C1 segment of cervical spinal cord (tissue), 14 donors: ENCODE measurements around the gene PDE11A.
A peak's percentile ranks its signal among the peaks of the same experiment; 100 is the strongest.

ENCODE experiments used
- DNase-seq, 14 donors: peaks; one replicate each; lab custom pipeline; 2025; lab: John Stamatoyannopoulos, UW

The PDE11A gene

DNA sequence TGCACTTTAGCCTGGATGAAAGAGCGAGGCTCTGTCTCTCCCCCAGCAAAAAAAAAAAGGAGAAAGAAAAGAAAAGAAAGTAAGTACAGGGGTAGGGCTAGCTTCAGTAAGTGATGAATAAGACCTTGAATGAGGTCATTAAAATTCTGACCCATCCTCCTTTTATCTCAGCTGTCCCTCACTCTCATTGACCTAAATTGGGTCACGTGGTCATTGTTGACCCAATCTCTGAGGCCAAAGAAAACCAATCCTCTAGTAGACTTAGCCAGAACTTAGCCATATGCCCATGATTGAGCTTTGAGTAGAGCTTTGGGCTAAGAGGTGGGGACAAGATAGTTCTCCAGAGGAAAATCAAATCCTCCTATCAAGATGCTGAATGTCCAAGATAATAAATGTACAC is 149.3 kb downstream of the PDE11A start:
- DNase-seq = no peak

DNA sequence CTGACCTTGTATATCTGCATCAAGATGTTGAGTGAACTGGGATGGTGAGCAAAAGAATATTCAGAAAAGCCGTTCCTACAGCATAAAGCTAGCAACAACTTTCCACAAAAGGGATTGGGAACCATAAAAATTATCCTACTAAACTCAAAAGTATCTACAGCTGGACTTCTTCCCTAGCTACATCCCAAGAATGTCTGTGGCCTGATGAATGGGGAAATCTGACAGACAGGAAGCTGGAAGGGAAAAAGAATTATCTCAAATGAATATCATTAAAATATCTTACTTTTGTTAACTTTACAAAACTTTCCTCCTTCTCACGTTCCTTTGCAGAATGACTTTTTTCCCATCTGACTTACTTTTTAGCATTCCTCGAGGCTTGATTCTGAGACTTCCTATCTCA is 150.9 kb downstream of the PDE11A start:
- no peak for DNase-seq

- DNase-seq = no peak
Measured at GRCh38 chr2:177917169-177917568, 155.4 kb downstream of the PDE11A start.

- DNase-seq = no peak
Measured at GRCh38 chr2:177916342-177916741, 156.2 kb downstream of the PDE11A start.

- peak in 1 of 14 donors; percentile 9 for DNase-seq
Measured at GRCh38 chr2:177914247-177914646, 158.3 kb downstream of the PDE11A start.

DNA sequence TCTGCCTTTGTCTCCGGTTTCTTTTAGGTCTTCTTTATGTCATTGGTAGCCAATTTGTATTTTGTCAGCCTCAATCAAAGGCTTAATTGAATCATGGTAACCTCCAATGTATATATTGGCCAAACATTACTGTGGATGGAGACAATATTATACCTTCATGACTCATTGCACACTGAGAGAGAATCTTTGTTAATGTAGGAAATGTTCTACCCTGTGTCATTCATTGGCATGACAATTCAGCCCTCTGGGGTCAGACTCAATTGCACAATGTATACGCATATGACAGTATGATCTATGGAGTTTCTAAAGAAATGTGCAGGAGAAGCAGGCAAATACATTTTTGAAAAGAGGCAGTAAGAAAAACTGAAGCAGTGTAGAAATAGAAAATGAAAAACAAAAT is 162.6 kb downstream of the PDE11A start:
- no peak for DNase-seq

DNA sequence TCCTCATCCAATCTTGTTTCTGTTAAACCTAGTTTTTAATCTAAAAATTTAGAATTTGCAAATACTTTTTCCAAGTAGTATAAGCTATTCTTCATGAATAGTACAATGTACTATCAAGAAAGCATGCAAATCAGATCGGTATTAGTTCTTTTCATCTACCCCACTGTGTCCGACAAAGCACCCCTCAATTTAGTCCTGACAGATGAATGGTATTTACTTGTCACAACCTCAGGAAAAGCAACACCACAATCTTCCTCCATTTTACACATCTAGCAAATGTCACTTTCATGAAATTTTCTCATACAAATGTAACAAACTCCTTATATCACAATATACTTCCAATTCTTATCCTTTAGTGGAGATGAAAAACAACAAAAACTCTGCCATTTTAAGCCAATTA is 163.8 kb downstream of the PDE11A start:
- no peak for DNase-seq

DNA sequence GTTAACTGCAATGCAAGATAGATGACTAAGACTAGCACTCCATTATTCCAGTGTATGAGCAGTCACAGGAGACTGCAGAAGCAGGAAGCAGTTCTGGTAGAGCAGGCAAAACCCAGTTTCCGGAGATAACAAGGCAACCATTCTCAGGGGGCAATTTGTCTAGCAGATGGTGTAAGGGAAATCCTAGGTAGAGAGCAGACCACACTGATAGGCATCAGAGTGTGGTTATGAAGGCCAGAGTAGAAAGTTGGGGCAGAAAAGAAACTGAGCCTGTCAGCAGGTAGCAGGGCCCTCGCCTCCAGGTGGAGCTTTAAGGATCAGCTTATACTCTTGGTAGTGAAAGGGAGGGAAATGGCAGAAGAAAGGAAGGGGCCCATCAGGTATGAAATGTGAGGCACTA is 164.4 kb downstream of the PDE11A start:
- DNase-seq = no peak

GRCh38 chr2:177906041-177906718 is 166.4 kb downstream of the PDE11A start:
- peak in 9 of 14 donors; percentile 1 to 43 (median 12) for DNase-seq

DNA sequence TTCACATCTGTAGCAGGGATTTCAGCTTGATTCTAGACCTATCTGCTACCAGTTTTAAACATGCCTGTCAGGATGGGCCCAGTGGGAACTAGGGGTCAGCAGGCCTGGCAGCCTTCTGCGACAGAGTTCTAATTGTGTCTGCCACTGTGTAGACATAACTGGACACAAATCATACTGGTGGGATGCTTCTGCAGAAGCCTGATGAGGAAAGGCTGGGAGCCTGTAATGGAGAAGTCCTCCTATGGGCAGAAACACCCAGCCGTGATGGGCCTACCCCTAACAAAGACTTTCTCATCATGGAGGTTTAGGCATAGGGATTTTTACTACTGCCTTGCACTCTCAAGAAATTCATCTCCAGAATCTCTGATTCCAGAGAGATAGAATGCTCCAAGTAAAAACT is 166.9 kb downstream of the PDE11A start:
- no peak for DNase-seq

DNA sequence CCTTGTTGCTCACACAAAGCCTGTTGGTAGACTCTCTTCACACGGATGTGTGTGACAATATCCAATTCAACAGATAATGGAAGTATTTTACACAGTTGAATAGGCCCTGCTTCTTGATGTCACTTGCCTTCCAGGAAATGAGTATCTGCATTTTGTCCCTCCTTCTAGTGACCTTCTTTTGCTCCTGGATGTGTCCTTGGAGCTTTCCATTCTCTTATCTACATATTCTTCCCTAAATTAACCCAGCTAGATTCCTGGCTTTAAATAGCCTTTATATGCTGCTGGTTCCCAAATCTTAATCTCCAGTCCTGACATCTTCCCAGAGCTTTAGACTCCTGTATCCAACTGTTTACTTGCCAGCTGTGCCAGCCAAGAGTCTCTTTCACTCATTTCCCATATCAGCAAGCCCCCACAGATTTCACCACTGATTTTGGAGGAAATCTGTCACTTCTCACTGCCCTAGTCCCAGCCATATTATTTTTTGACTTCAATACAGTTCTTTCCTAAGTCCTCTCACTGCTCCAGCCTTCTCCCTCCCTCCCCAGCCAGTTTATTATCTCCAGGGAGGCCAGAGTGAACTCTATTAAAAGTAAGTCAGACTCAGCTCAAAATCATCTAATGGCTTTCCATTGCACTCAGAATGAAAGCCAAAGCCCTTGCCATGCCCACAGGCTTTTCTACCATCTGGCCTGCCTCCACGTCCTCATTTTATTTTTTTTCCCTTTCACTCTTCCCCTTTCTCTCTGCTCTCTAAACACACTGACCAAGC is 170.0 kb downstream of the PDE11A start:
- DNase-seq = no peak

DNA sequence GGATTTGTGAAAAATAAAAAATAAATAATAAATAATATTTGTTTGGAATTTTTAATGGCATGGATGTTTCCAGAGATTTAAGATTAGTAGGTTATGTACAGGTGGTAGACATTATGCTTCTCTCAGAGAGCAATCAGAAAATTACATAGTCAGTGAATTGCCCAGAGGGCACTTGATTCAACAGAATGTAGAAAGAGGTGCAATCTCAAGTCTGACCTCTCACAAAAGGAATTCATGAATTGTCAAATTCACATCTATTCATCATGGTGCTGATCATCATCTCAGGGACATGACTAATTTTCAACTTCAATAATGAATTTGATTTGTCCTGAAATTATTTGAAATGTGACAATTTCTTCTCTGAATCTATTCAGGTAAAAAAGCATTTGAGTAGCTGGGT is 172.5 kb downstream of the PDE11A start:
- DNase-seq = no peak

DNA sequence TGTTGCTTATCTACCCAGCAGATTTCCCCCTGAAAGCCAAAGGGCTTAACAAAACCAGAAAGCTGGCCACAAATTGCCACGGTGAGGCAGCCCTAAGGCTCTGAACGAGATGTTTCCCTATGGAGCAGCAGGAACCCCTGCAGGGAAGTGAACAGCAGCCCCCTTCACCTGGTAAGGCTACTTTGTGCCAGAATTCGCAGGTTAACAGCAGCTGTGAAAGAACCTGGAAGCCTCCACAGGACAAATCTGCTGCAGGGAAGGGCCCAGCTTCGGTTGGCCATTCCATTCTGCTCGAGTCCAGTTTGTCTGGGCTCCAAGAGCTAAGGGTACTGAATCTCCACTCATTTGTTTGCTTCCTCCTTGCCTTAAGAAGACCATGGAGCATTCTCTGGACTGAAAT is 175.3 kb downstream of the PDE11A start:
- DNase-seq = no peak

DNA sequence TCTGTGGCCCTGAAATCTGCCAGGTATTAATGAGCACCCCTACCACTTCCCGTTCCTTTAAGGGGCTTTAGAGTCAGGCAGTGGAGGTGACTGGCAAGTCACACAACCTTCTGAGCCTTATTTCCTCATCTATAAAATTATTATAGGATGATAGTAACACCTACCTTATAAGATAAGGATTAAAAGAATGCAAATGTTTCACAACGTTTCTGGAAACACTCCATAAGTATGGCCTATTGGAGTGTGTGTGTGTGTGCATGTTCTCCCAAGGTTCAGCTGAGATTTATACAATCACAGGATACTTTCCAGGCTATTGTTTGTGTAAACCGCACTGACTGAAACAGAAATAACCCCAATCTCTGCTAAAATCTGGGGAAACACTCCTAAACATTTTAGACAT is 176.0 kb downstream of the PDE11A start:
- no peak for DNase-seq

DNA sequence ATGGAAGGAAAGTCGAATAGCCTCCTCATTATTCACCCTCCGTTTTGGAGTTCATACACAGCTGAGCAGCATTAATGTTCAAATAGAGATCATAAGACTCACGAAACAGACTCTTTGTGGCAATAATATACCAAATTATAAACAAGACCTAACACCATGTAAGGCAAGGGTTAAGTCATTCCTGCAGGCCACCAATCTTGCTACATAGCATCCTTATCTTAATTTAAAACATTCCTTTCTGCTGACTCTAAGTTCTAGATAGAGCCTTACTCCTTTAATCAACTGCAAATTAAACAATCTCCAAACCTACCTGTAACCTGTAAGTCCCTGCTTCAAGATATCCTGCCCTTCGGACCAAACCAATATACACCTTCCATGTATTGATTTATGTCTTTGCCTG is 178.0 kb downstream of the PDE11A start:
- DNase-seq = no peak

DNA sequence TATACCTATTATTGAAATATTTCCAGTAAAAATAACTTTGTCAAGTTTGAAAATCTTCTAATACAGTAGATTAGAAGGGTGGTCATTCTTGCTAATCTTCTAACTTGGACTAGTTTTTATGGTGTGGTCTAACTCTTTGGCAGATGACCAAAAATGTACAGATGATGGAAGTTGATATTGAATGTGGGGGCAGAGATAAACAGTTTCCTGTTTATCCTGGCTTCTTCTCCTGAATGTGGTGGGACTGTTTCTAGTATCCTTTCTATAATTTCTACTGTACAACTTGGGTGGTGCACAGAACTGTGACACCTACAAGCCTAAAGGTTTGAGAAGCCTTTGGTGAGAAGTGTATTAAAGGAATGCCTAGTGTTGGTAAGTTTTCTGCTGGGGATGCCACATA is 178.7 kb downstream of the PDE11A start:
- no peak for DNase-seq

DNA sequence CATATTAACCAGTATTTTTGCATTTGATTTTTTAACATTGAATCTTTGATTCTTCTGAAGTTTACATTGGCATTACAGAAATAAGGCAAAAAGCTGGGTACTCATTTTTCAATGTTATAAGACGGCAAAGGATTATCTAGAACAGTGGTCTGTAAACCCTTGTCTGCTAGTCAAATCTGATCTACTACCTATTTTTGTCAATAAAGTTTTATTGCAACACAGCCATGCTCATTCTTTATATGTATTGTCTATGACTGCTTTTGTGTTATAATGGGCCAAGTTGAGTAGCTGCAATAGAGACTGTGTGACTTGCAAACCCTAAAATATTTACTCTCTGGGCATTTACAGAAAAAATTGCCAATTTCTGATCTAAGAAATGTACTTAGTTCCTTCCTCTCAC is 181.0 kb downstream of the PDE11A start:
- no peak for DNase-seq

- DNase-seq = no peak
Measured at GRCh38 chr2:177889818-177890460, 182.6 kb downstream of the PDE11A start.

GRCh38 chr2:177888581-177888980 is 184.0 kb downstream of the PDE11A start:
- DNase-seq = no peak

- DNase-seq = no peak
Measured at GRCh38 chr2:177887722-177888121, 184.9 kb downstream of the PDE11A start.

DNA sequence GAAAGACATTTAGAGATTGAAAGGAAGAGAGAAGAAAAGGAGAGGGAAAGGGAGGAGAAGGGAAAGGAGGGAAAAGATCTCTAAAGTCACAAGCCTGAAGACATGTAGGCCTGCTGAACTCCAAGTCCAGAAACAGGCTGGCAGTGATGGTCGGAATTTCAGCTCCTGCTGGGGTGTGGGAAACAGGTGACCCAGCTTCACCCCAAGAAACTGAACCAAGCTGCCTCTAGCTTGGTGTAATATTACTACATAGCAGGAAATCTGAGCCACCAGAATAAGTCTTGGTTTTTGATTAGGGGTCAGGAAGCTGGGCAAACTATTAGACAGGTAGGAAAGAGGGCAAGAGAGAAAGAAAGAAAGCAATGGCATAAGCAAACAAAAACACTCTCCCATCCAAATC is 185.8 kb downstream of the PDE11A start:
- DNase-seq = no peak

DNA sequence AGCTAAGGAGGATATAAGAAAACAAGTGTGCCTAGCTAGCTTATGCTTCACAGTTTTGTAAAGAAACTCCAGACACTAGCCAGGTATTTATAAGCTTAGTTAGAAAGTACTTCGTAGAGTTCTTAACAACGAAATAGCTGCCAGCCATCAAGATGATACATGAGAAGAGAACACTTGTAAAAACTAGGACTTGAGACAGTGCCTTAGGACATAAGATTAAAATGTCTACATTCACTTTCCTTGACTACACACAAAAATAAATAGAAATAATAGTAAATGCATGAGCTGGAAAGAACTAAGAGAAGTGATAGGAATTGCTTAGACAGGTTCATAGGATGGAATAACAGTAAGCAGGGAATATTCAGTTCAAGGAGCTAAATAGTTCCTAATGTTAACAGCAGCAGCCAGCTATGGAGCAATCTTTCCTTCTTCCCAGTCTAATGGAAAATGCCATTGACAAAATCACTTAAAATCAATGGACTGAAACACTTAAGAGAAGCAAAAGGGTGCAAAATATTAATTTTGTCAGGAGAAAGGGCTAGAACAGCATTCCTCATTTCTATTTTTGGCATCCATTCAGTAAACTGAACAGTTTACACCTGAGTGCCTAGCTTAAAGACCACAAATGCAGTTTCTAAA is 186.6 kb downstream of the PDE11A start:
- no peak for DNase-seq
